ENCODE measurements around the gene CATSPER2.
"Not testable (repeated sequence)": the region's sequence is repeated elsewhere in the genome, so short reads cannot be mapped to it uniquely, and the experiment has no call there.

CATSPER2 gene

DNA sequence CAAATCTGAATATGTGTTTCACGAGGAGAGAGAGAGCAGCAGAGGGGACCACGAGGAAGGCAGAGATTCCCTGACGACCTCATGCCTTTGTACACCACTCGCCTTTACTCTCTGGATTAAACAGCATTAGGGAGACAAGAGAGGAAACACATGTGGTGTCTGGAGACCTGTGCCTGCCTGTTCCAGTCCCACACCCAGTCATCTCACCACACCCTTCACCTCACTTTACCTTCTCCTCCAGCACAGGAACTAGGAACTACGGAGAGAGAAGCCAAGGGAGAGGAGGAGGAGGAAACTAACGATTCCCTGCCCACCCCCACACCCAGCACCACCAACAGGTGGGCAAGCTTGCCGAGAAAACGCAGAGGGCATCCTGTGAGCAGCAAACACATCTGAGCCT lies 55.8 kb downstream of the CATSPER2 start:
- DNase-seq: not testable (repeated sequence)

DNA sequence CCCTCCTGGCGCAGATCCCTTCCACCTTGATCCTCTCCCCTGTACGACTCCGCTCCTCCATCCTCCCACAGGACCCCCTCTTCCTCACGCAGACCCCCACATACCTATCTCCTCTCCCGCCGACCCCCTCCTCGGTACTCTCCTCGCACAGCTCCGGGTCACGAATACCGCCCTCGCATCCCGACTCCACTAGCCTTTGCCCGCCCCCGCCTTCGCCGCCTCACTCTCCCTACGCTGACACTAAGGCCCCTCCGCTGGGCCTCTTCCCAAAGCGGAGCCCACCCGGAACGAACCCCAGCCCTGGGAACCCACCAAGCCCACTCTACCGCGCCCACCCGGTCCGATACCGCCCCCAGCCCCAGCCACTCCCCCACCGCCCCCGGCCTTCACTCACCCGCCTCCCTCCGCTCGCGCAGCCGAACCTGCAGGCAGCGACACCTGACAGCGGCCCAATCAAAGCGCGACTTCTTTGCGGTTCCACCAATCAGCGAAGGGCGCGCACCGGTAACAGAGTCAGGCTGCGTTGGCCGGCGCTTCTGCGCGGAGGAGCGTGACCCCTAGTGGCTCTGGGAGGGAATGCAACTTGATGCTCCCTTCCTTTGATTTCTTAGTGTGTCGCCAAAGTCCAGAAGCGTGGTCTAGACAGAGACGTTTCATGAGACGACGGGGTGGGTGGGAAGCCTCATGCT lies 58.7 kb downstream of the CATSPER2 start, which contains the start of gene PPIP5K1:
Gene PPIP5K1 (minus strand): TSS at position 431 of the 689 bp plus-strand sequence. CDS start 5,704 bp downstream, outside the sequence.
- not testable (repeated sequence) for DNase-seq
